ENCODE data around the gene EP400.

Gene EP400

GRCh38 chr12:132049442-132049841 is 99.7 kb downstream of the EP400 start:
- DNase-seq, result no peak

- DNase-seq, result no peak
These were observed 100.1 kb downstream of the EP400 start for GRCh38 chr12:132049876-132050275.

- DNase-seq, result peak; percentile 35
These were observed 102.0 kb downstream of the EP400 start for GRCh38 chr12:132051718-132052117.

GRCh38 chr12:132052196-132052932 is 102.6 kb downstream of the EP400 start:
- DNase-seq, result no peak

- DNase-seq, result no peak
These were observed 103.9 kb downstream of the EP400 start for GRCh38 chr12:132053338-132054330.

GRCh38 chr12:132054983-132055382 is 105.2 kb downstream of the EP400 start:
- no peak for DNase-seq

GRCh38 chr12:132055535-132056096 is 105.9 kb downstream of the EP400 start:
- DNase-seq, result no peak

GRCh38 chr12:132056320-132056719 is 106.6 kb downstream of the EP400 start:
- no peak for DNase-seq

GRCh38 chr12:132056951-132057350 is 107.2 kb downstream of the EP400 start:
- no peak for DNase-seq

- DNase-seq, result no peak
These were observed 107.9 kb downstream of the EP400 start for GRCh38 chr12:132057691-132058090.

GRCh38 chr12:132061197-132061596 is 111.5 kb downstream of the EP400 start:
- DNase-seq, result no peak

- DNase-seq, result no peak
These were observed 112.1 kb downstream of the EP400 start for GRCh38 chr12:132061641-132062430.

- DNase-seq, result no peak
These were observed 112.7 kb downstream of the EP400 start for GRCh38 chr12:132062481-132062880.

GRCh38 chr12:132063491-132063890 is 113.7 kb downstream of the EP400 start:
- no peak for DNase-seq

GRCh38 chr12:132064631-132065030 is 114.9 kb downstream of the EP400 start:
- DNase-seq, result no peak

GRCh38 chr12:132065203-132065602 is 115.5 kb downstream of the EP400 start:
- no peak for DNase-seq

- DNase-seq, result no peak
These were observed 116.0 kb downstream of the EP400 start for GRCh38 chr12:132065609-132066344.

GRCh38 chr12:132066345-132066685 is 116.6 kb downstream of the EP400 start:
- no peak for DNase-seq

GRCh38 chr12:132066749-132067148 is 117.0 kb downstream of the EP400 start:
- no peak for DNase-seq

- DNase-seq, result no peak
These were observed 117.4 kb downstream of the EP400 start for GRCh38 chr12:132067182-132067581.

- DNase-seq, result no peak
These were observed 118.5 kb downstream of the EP400 start for GRCh38 chr12:132068250-132068649.

GRCh38 chr12:132069336-132069985 is 119.7 kb downstream of the EP400 start:
- no peak for DNase-seq
